H1 (cell line): ENCODE measurements around the gene MUS81. TPM values are rescaled to one million over a fixed set of nuclear protein-coding genes. Genes with fewer than 3 reads are reported as not detected.

ENCODE experiments used
- ASH2L ChIP-seq: fragments of 200-600, 300-600 bp; sonication (generic); IDR thresholded peaks from one replicate; pipeline ENCODE4 v1.7.1; 2017; ENCODE audit warnings: low read length
- BACH1 ChIP-seq: IDR thresholded peaks from 2 replicates; pipeline ENCODE4 v1.6.1; 2012; ENCODE audit warnings: low read length, improper control_type of control experiment
- CHD2 ChIP-seq: IDR thresholded peaks from 2 replicates; pipeline ENCODE4 v1.6.1; 2012; ENCODE audit warnings: low read length, improper control_type of control experiment
- CREB1 ChIP-seq: IDR thresholded peaks from 2 replicates; pipeline ENCODE4 v1.6.1; 2012; ENCODE audit warnings: inconsistent platforms
- EP300 ChIP-seq, 2 experiments: IDR thresholded peaks; 1 replicate in 1 of 2; 2 replicates in 1 of 2; pipeline ENCODE4 v1.6.1; 2011 to 2012; ENCODE audit warnings: low read depth in 2 of 2, low read length in 2 of 2, mild to moderate bottlenecking in 2 of 2, borderline replicate concordance in 1 of 2, inconsistent platforms in 1 of 2, moderate library complexity in 1 of 2
- GABPA ChIP-seq: IDR thresholded peaks from 2 replicates; pipeline ENCODE4 v1.6.1; 2011; ENCODE audit warnings: mild to moderate bottlenecking, low read length, moderate library complexity, borderline replicate concordance; ENCODE audit not compliant: insufficient read depth
- GTF2F1 ChIP-seq: IDR thresholded peaks from 2 replicates; pipeline ENCODE4 v1.6.1; 2012; ENCODE audit warnings: low read depth, low read length, improper control_type of control experiment, borderline replicate concordance
- KDM1A ChIP-seq: fragments of 200-600, 300-600 bp; sonication (generic); IDR thresholded peaks from 2 replicates; pipeline ENCODE4 v1.7.1; 2016; ENCODE audit warnings: mild to moderate bottlenecking, low read length, borderline replicate concordance
- KDM4A ChIP-seq: IDR thresholded peaks from one replicate; pipeline ENCODE4 v1.7.1; 2012; ENCODE audit warnings: low read depth, mild to moderate bottlenecking, moderate library complexity, low read length, inconsistent platforms; ENCODE audit not compliant: severe bottlenecking
- KDM5A ChIP-seq: fragments of 200-600 bp; IDR thresholded peaks from 2 replicates; pipeline ENCODE4 v1.7.1; 2012; ENCODE audit warnings: mild to moderate bottlenecking, low read length, inconsistent platforms, mixed read lengths
- NRF1 ChIP-seq: IDR thresholded peaks from 2 replicates; pipeline ENCODE4 v1.6.1; 2011; ENCODE audit warnings: mild to moderate bottlenecking, low read depth, low read length, improper control_type of control experiment
- POLR2AphosphoS5 ChIP-seq: IDR thresholded peaks from 2 replicates; pipeline ENCODE4 v1.6.1; 2011; ENCODE audit warnings: low read depth, low read length
- RAD21 ChIP-seq, 2 experiments: IDR thresholded peaks in 1 of 2; conservative IDR thresholded peaks in 1 of 2; 2 replicates each; pipeline ENCODE4 v1.6.1; 2011; ENCODE audit warnings: low read depth in 2 of 2, low read length in 2 of 2, improper control_type of control experiment in 1 of 2, inconsistent platforms in 1 of 2, mild to moderate bottlenecking in 1 of 2, moderate library complexity in 1 of 2
- RFX5 ChIP-seq: IDR thresholded peaks from 2 replicates; pipeline ENCODE4 v1.6.1; 2011; ENCODE audit warnings: low read depth, low read length, improper control_type of control experiment, borderline replicate concordance
- RNF2 ChIP-seq: fragments of 200-900, 300-1000 bp; sonication (generic); IDR thresholded peaks from 2 replicates; pipeline ENCODE4 v1.7.1; 2016; ENCODE audit warnings: borderline replicate concordance, low read depth, mild to moderate bottlenecking, antibody characterized with exemption, low read length; ENCODE audit not compliant: poor library complexity, severe bottlenecking; ENCODE audit errors: missing control alignments
- SIRT6 ChIP-seq: IDR thresholded peaks from one replicate; pipeline ENCODE4 v1.7.1; 2012; ENCODE audit warnings: low read length, inconsistent platforms
- TAF1 ChIP-seq: IDR thresholded peaks from 2 replicates; pipeline ENCODE4 v1.6.1; 2011; ENCODE audit warnings: mild to moderate bottlenecking, low read depth, low read length
- TAF7 ChIP-seq: optimal IDR thresholded peaks from 2 replicates; pipeline ENCODE3; 2011; ENCODE audit warnings: low read depth, mild to moderate bottlenecking, inconsistent platforms, low read length, moderate library complexity, borderline replicate concordance
- TCF12 ChIP-seq: IDR thresholded peaks from 2 replicates; pipeline ENCODE4 v1.6.1; 2011; ENCODE audit warnings: low read depth, mild to moderate bottlenecking, low read length
- YY1 ChIP-seq: IDR thresholded peaks from 2 replicates; pipeline ENCODE4 v1.6.1; 2011; ENCODE audit warnings: low read depth, mild to moderate bottlenecking, low read length
- ZNF274 ChIP-seq: IDR thresholded peaks from 2 replicates; pipeline ENCODE4 v1.7.0; 2012; ENCODE audit warnings: low read length, borderline replicate concordance; ENCODE audit errors: extremely low read depth
- polyA plus RNA-seq, 7 experiments: library from polyadenylated mRNA; depleted of rRNA in 3 of 7; stranded (reverse) in 5 of 7; unstranded in 2 of 7; fragments of >200 nt in 5 of 7; fragments of 200-250 nt in 2 of 7; gene quantifications; 1 replicate in 5 of 7; 2 replicates in 1 of 7; 4 replicates in 1 of 7; pipeline versions ENCODE4 v1.2.1 to v1.2.3, GENCODE V29; 2011 to 2013; ENCODE audit warnings: missing spikeins in 2 of 7, mixed read lengths in 2 of 7
- total RNA-seq: library from RNA; stranded (reverse); fragmentation: NEBNext Ultra II Directional; extraction: Animal tissue kit (Norgen Biotek cat#: 25700); gene quantifications from 2 replicates; pipeline ENCODE4 v1.2.1, GENCODE V29; 2021
- TF ChIP-seq, protein P1 (sequence below): IDR thresholded peaks from 2 replicates; pipeline ENCODE4 v1.6.1; 2012; ENCODE audit warnings: low read length, inconsistent platforms

Gene MUS81
- total and polyA plus RNA-seq, 2 of the 8 experiments (the other 6 are each of a cell fraction or from before 2014, with no cell fraction given): 30.2 to 31.5 TPM

DNA sequence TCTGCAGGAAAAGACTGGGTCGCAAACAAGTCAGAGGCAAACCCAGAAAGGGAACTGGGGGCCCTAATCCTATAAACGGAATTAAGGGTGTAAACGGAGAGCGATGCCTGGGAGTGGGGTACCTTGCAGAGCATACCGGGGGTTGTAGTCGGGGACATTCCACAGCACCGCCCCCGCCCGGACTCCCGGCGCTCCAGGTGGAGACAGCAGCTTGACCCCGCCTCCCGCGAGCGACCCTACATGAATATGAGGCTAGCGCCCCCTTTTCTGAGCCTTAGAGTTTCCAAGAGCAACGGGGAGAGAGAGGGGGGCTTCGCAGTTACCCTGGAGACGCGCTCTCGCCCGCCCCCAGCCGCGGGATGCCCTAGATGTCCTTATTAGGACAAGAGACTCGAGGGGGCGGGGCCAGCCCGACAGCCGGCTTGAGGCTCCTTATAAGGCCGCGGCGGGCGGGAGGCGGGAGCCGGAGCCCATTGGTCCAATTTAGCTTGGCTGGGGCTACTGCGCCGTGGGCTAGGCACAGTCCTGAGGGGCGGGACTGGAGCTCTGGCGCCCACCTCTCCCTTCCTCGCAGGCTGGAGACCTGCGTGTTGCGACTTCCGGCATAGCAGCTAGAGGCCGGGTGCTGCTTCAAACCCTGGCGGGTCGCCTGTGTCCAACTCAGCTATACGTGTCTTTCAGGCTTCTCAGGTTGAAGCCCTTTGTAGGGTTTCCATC is 980 bp upstream of the MUS81 start (continued):
- TF ChIP-seq KDM4A: peak; percentile 16
- TF ChIP-seq POLR2AphosphoS5: peak; percentile 96
- no peak for TF ChIP-seq NRF1
- peak; percentile 76; the same call in 1 of the 2 replicates for TF ChIP-seq BACH1
- TF ChIP-seq CHD2: 0 out of 2 replicates have a peak, but pooled peaks have one; percentile 27
- TF ChIP-seq TCF12: 0 out of 2 replicates have a peak, but pooled peaks have one; percentile 50
- TF ChIP-seq GABPA: no peak
- peak; percentile 69; the same call in 1 of the 2 replicates for TF ChIP-seq TAF1
- TF ChIP-seq, protein P1, sequence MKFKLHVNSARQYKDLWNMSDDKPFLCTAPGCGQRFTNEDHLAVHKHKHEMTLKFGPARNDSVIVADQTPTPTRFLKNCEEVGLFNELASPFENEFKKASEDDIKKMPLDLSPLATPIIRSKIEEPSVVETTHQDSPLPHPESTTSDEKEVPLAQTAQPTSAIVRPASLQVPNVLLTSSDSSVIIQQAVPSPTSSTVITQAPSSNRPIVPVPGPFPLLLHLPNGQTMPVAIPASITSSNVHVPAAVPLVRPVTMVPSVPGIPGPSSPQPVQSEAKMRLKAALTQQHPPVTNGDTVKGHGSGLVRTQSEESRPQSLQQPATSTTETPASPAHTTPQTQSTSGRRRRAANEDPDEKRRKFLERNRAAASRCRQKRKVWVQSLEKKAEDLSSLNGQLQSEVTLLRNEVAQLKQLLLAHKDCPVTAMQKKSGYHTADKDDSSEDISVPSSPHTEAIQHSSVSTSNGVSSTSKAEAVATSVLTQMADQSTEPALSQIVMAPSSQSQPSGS: no peak
- no peak for TF ChIP-seq KDM5A
- TF ChIP-seq EP300 (IDR thresholded peaks at IDR 0.05; ENCODE audit: borderline replicate concordance in 1 of 2, low read depth in 2 of 2, low read length in 2 of 2): peak in 1 of 2 experiments; percentile 12; a peak in 1 of 3 replicates
- no peak for TF ChIP-seq SIRT6
- TF ChIP-seq CREB1: no peak; the same call in none of the 2 replicates
- TF ChIP-seq ZNF274: no peak
- no peak for TF ChIP-seq RFX5
- TF ChIP-seq TAF7: peak; percentile 75
- no peak for TF ChIP-seq YY1
- TF ChIP-seq ASH2L: peak; percentile 5
- no peak; the same call in 1 of the 2 replicates for TF ChIP-seq GTF2F1
- TF ChIP-seq KDM1A: no peak
- no peak for TF ChIP-seq RNF2
- TF ChIP-seq RAD21 (IDR thresholded peaks at IDR 0.05 in 1 of 2, conservative IDR thresholded peaks at IDR 0.05 in 1 of 2; ENCODE audit: low read depth in 2 of 2, low read length in 2 of 2): peak in 1 of 2 experiments; percentile 6; a peak in 1 of 4 replicates
